Lung (tissue), 12 donors: Measurements from ENCODE around the gene TUBB. TPM values are rescaled to one million over a fixed set of nuclear protein-coding genes. Genes with fewer than 3 reads are reported as not detected.

Experiments
- ATAC-seq: fragments of 200-7000 bp; cut with Tn5 transposase; one replicate; pipeline ENCODE4 v1.9.1; 2020; ENCODE audit warnings: moderate number of reproducible peaks; ENCODE audit not compliant: insufficient read depth, low FRiP score
- DNase-seq, 3 donors: peaks; one replicate each; pipeline ENCODE4 v3.0.0-alpha.2; 2013 to 2017
- H3K27ac ChIP-seq, 2 donors: one replicate each; pipeline ENCODE4 v1.5.1; 2013; ENCODE audit warnings: mild to moderate bottlenecking in 2 of 2, moderate library complexity in 2 of 2, control low read depth in 1 of 2, inconsistent platforms in 1 of 2, low read depth in 1 of 2, low read length in 1 of 2
- H3K27me3 ChIP-seq, 3 donors: one replicate each; pipeline ENCODE4 v1.5.1; 2013; ENCODE audit warnings: low read length in 2 of 3; ENCODE audit not compliant: control insufficient read depth in 3 of 3, insufficient read depth in 3 of 3
- H3K36me3 ChIP-seq, 4 donors: one replicate each; pipeline ENCODE4 v1.5.1; 2013; ENCODE audit warnings: low read length in 4 of 4, mild to moderate bottlenecking in 1 of 4, moderate library complexity in 1 of 4; ENCODE audit not compliant: control insufficient read depth in 4 of 4, insufficient read depth in 4 of 4
- H3K4me1 ChIP-seq, 5 donors: one replicate each; pipeline ENCODE4 v1.5.1; 2013; ENCODE audit warnings: low read length in 5 of 5, mild to moderate bottlenecking in 2 of 5, moderate library complexity in 1 of 5; ENCODE audit not compliant: control insufficient read depth in 5 of 5, insufficient read depth in 5 of 5
- H3K4me3 ChIP-seq: one replicate; pipeline ENCODE4 v1.5.1; 2013; ENCODE audit warnings: mild to moderate bottlenecking, control low read depth, moderate library complexity
- H3K9ac ChIP-seq, 2 donors: one replicate each; pipeline ENCODE4 v1.5.1; 2013; ENCODE audit warnings: low read length in 2 of 2, control low read depth in 1 of 2; ENCODE audit not compliant: insufficient read depth in 1 of 2
- H3K9me3 ChIP-seq, 4 donors: one replicate each; pipeline ENCODE4 v1.5.1; 2013; ENCODE audit warnings: low read length in 3 of 4, mild to moderate bottlenecking in 1 of 4, moderate library complexity in 1 of 4; ENCODE audit not compliant: control insufficient read depth in 4 of 4, insufficient read depth in 3 of 4
- WGBS, 2 donors: extraction: QIAGEN DNeasy Blood & Tissue Kit; methylation state at CpG; one replicate each; pipeline ENCODE4 v1.1.7; 2013; 5-methylcytosine and 5-hydroxymethylcytosine counted together
- polyA plus RNA-seq, 2 donors: library from polyadenylated mRNA; stranded (reverse); fragments of 200-250 nt; gene quantifications; one replicate each; pipeline ENCODE4 v1.2.1, GENCODE V29; 2013
- total RNA-seq, 2 donors: library from RNA; depleted of rRNA in 1 of 2; stranded (reverse); fragments of >200 nt in 1 of 2; gene quantifications; one replicate each; pipeline ENCODE4 v1.2.1, GENCODE V29; 2014 to 2021
- TF ChIP-seq, protein P1 (sequence below): IDR thresholded peaks from 2 replicates; pipeline ENCODE4 v1.5.1; 2012; ENCODE audit warnings: mild to moderate bottlenecking; ENCODE audit errors: control extremely low read depth, extremely low read depth
- donor health status: control.
- donor health status: control.
- donor health status: Bipolar disorder and iron deficiency.
- donor health status: healthy.
- donor health status: DM: yes; HTN: yes; CAD: no.

The TUBB gene
- total and polyA plus RNA-seq, 4 donors, result 171 to 403 (median 297) TPM

DNA sequence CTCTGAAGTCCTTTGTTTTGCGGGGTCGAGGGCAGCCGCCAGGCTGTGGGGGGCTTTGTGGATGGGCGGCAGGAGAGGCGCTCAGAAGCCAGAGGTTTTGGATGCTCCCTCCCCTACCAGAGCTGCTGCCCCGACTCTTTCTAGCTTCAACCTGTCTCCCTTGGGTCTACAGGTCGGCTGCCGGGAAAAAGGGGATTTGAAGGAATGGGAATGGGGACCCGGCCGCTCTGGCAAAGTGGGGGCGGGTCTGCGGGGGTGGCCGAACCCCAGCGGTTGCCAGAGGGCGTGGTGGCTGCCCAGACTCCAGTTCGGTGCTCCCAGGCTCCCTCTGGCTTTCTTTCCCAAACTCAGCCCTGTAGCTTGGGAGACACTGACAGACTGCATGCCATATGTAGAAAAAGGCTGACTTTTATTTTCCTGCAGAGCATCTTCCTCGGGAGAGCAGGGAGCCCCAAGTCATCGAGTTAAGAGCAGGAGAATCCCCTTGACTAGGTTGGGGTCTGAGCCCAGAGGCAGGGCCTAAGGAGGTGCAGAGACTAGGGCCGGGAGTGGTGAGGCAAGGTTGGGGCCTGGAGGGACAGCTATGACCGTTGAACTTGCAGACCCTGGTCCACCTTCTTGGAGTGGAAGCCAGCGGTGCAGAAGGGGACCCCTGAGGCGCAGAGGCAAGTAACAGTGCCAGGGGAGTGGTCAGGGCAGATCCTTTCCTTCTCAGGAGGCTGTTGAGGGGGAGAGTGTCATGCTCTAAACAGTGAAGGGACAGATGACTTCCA, 32.3 kb upstream of the TUBB start:
- Histone ChIP-seq H3K9ac (peak overlapping the region in 1 of 2 donors; percentile 26), H3K36me3 (peaks cover 0 to 13% (median 2%) of the 10 kb centered on the region in 4 donors), H3K4me1 (peaks cover 0 to 68% (median 25%) of the 10 kb centered on the region in 5 donors), H3K4me3 (peak overlapping the region; percentile 66), H3K27me3 (no peaks in the 10 kb centered on the region), H3K27ac (peak overlapping the region; percentile 95 to 98), H3K9me3 (no peaks in the 10 kb centered on the region)
- 19 to 22% methylated on average over 22 of the region's 22 CpGs for WGBS, 2 donors
- DNase-seq, result peak; percentile 61 to 74 (median 64)
- ATAC-seq, result no peak
- TF ChIP-seq, protein P1, sequence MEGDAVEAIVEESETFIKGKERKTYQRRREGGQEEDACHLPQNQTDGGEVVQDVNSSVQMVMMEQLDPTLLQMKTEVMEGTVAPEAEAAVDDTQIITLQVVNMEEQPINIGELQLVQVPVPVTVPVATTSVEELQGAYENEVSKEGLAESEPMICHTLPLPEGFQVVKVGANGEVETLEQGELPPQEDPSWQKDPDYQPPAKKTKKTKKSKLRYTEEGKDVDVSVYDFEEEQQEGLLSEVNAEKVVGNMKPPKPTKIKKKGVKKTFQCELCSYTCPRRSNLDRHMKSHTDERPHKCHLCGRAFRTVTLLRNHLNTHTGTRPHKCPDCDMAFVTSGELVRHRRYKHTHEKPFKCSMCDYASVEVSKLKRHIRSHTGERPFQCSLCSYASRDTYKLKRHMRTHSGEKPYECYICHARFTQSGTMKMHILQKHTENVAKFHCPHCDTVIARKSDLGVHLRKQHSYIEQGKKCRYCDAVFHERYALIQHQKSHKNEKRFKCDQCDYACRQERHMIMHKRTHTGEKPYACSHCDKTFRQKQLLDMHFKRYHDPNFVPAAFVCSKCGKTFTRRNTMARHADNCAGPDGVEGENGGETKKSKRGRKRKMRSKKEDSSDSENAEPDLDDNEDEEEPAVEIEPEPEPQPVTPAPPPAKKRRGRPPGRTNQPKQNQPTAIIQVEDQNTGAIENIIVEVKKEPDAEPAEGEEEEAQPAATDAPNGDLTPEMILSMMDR, result no peak

DNA sequence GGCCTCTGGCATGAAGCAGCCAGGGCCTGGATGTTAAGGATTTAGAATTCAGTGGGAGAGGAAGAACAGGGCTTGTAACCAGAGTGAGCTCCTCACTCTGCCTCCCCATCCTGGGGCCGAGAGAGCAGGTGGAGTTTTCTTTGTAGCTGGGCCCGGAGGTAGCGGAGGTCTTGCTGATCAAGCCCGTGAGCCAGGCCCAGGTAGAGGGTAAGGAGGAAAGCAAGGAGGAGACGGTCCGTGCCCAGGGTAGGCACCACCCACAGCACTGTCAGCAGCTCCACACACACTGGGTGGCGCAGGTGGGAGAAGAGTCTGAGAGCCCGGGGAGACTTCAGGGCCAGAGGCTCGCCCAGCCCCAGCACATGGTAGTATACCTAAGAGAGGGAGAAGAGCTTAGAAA, 31.6 kb upstream of the TUBB start:
- ATAC-seq, result no peak
- Histone ChIP-seq H3K36me3 (peaks cover 0 to 9% (median 2%) of the 10 kb centered on the region in 4 donors), H3K27me3 (no peaks in the 10 kb centered on the region), H3K9ac (peak overlapping the region in 1 of 2 donors; percentile 26), H3K9me3 (no peaks in the 10 kb centered on the region), H3K4me1 (peaks cover 0 to 61% (median 25%) of the 10 kb centered on the region in 5 donors), H3K27ac (peak overlapping the region; percentile 95 to 98), H3K4me3 (no peak overlapping the region)
- TF ChIP-seq, protein P1, result no peak
- 92% methylated on average over 9 of the region's 9 CpGs for WGBS, 2 donors
- no peak for DNase-seq

DNA sequence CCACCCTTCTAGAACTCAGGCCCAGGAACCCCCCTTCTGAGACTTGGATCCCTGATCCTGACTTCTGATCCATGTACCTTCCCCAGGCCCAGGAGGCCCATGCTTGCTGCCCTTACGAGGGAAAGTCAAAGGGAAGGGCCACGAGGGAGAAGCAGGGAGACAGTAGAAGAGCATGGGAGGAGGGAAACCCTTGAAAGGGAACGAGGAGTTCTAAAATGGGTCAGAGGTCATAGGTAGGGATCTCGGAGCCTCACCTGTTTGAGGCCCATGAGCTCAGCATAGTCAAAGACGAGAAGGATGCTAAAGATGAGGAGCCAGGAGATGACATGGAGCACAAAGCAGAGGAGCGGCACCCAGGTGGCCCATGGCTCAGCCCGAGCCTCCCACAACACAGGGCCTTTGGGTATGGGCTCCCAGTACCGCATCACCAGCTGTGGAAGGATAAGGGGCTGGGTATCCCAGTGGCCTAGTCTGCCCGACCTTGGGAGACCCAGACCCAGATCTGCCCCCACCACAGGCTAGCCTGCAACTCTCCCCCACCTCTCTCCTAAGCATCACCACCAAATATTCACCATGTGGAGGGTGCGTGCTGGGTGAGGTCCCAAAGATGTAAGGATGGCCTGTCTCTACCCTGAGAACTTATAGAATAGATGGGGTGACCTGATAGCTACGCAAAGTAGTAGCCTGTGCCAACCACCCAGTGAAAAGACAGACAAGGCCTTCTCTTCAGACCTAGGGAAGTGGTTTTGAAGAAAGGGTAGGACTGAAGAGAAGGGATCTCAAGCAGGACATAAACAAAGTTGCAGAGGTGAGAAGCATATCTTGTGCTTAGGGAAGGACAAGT, 30.9 kb upstream of the TUBB start:
- 91 to 95% methylated on average over 11 of the region's 11 CpGs for WGBS, 2 donors
- H3K9me3 ChIP-seq, result no peaks in the 10 kb centered on the region
- no peaks in the 10 kb centered on the region for H3K27me3 ChIP-seq
- no peak for ATAC-seq
- no peak overlapping the region for H3K4me3 ChIP-seq
- no peak for DNase-seq
- peaks cover 0 to 55% (median 24%) of the 10 kb centered on the region in 5 donors for H3K4me1 ChIP-seq
- TF ChIP-seq, protein P1, result no peak
- no peak overlapping the region for H3K9ac ChIP-seq
- peaks cover 0 to 9% (median 2%) of the 10 kb centered on the region in 4 donors for H3K36me3 ChIP-seq
- H3K27ac ChIP-seq, result peak overlapping the region in 1 of 2 donors; percentile 98
